HepG2 (cell line): ENCODE data around the gene PRKAG3. TPM values are rescaled to one million over a fixed set of nuclear protein-coding genes. Genes with fewer than 3 reads are reported as not detected.

Experiments
- BRD4 ChIP-seq: sonication (generic); formaldehyde crosslinking; IDR thresholded peaks from 2 replicates; pipeline ENCODE4 v1.4.0; 2020; ENCODE audit warnings: missing genetic modification reagents
- HMG20B ChIP-seq: conservative IDR thresholded peaks from 2 replicates; pipeline ENCODE4 v1.6.1; 2016; ENCODE audit warnings: missing genetic modification reagents, missing compliant biosample characterization
- HNRNPL ChIP-seq: fragments of 200-400 bp; formaldehyde crosslinking; IDR thresholded peaks from 2 replicates; pipeline ENCODE4 v1.6.1; 2017; ENCODE audit warnings: mild to moderate bottlenecking, low read depth, low read length
- IRX3 ChIP-seq: sonication (generic); formaldehyde crosslinking; IDR thresholded peaks from 2 replicates; pipeline ENCODE4 v1.8.1; 2023; ENCODE audit warnings: mild to moderate bottlenecking, low read depth, missing genetic modification reagents, borderline replicate concordance
- MLLT10 ChIP-seq: sonication (generic); formaldehyde crosslinking; IDR thresholded peaks from 2 replicates; pipeline ENCODE4 v1.4.0; 2020; ENCODE audit warnings: missing genetic modification reagents
- NFE2L2 ChIP-seq: fragments of 150-350 bp; IDR thresholded peaks from 2 replicates; pipeline ENCODE4 v1.6.1; 2014; ENCODE audit warnings: low read length
- NR1H2 ChIP-seq: sonication (generic); formaldehyde crosslinking; IDR thresholded peaks from 2 replicates; pipeline ENCODE4 v1.8.1; 2022; ENCODE audit warnings: low read depth, missing genetic modification reagents, borderline replicate concordance
- NR2F2 ChIP-seq: IDR thresholded peaks from 2 replicates; pipeline ENCODE4 v1.6.1; 2012; ENCODE audit warnings: low read depth, inconsistent platforms, borderline replicate concordance
- ONECUT2 ChIP-seq: sonication (generic); formaldehyde crosslinking; IDR thresholded peaks from 2 replicates; pipeline ENCODE4 v1.4.0; 2020; ENCODE audit warnings: missing genetic modification reagents
- PAWR ChIP-seq: sonication (generic); formaldehyde crosslinking; IDR thresholded peaks from 2 replicates; pipeline ENCODE4 v1.4.0; 2020; ENCODE audit warnings: missing genetic modification reagents, mild to moderate bottlenecking, borderline replicate concordance
- PRMT3 ChIP-seq: sonication (generic); formaldehyde crosslinking; IDR thresholded peaks from 2 replicates; pipeline ENCODE4 v1.8.1; 2022; ENCODE audit warnings: low read depth, mild to moderate bottlenecking, moderate library complexity, missing genetic modification reagents, borderline replicate concordance
- SNAPC2 ChIP-seq: sonication (generic); formaldehyde crosslinking; IDR thresholded peaks from 2 replicates; pipeline ENCODE4 v1.8.1; 2022; ENCODE audit warnings: mild to moderate bottlenecking, missing genetic modification reagents
- TBX2 ChIP-seq: sonication (generic); formaldehyde crosslinking; IDR thresholded peaks from 2 replicates; pipeline ENCODE4 v1.5.0; 2020; ENCODE audit warnings: missing genetic modification reagents, mild to moderate bottlenecking, borderline replicate concordance
- ZFP36L2 ChIP-seq: sonication (generic); formaldehyde crosslinking; IDR thresholded peaks from 2 replicates; pipeline ENCODE4 v1.4.0; 2020; ENCODE audit warnings: missing genetic modification reagents
- ZFP37 ChIP-seq: sonication (generic); formaldehyde crosslinking; IDR thresholded peaks from 2 replicates; pipeline ENCODE4 v1.4.0; 2020; ENCODE audit warnings: missing genetic modification reagents, borderline replicate concordance
- ZNF383 ChIP-seq: sonication (generic); formaldehyde crosslinking; IDR thresholded peaks from 2 replicates; pipeline ENCODE4 v1.4.0; 2020; ENCODE audit warnings: missing genetic modification reagents, mild to moderate bottlenecking, borderline replicate concordance
- ZNF484 ChIP-seq: sonication (generic); formaldehyde crosslinking; IDR thresholded peaks from 2 replicates; pipeline ENCODE4 v1.5.1; 2020; ENCODE audit warnings: mild to moderate bottlenecking, low read depth, missing genetic modification reagents, borderline replicate concordance
- polyA plus RNA-seq, 8 experiments: library from polyadenylated mRNA; depleted of rRNA in 3 of 8; stranded (reverse) in 7 of 8; unstranded in 1 of 8; fragments of >200 nt; fragmentation: Illumina TruSeq in 4 of 8; extraction: Trizol in 4 of 8; gene quantifications; 2 replicates each; pipeline versions ENCODE4 v1.2.1 to v1.2.3, GENCODE V29; 2011 to 2016; ENCODE audit warnings: low read depth in 4 of 8, missing spikeins in 1 of 8, mixed read lengths in 1 of 8; ENCODE audit not compliant: insufficient read depth in 1 of 8
- total RNA-seq, 5 experiments: library from RNA; depleted of rRNA; stranded (reverse); fragments of >200 nt; fragmentation: Illumina TruSeq; extraction: Trizol; gene quantifications; 2 replicates each; pipeline ENCODE4 v1.2.3, GENCODE V29; 2016; ENCODE audit warnings: low read depth in 1 of 5
- TF ChIP-seq, protein P1 (sequence below): sonication (generic); formaldehyde crosslinking; IDR thresholded peaks from 2 replicates; pipeline ENCODE4 v1.4.0; 2020; ENCODE audit warnings: low read depth, mild to moderate bottlenecking, missing genetic modification reagents
- TF ChIP-seq, protein P2 (sequence below): sonication (generic); formaldehyde crosslinking; IDR thresholded peaks from 2 replicates; pipeline ENCODE4 v1.5.1; 2020; ENCODE audit warnings: missing genetic modification reagents, mild to moderate bottlenecking, borderline replicate concordance
- TF ChIP-seq, protein P3 (sequence below): sonication (generic); formaldehyde crosslinking; IDR thresholded peaks from 2 replicates; pipeline ENCODE4 v1.5.0; 2020; ENCODE audit warnings: mild to moderate bottlenecking, missing genetic modification reagents
- TF ChIP-seq, protein P4 (sequence below): sonication (generic); formaldehyde crosslinking; IDR thresholded peaks from 2 replicates; pipeline ENCODE4 v1.4.0; 2020; ENCODE audit warnings: mild to moderate bottlenecking, missing genetic modification reagents
- TF ChIP-seq, protein P5 (sequence below): IDR thresholded peaks from 2 replicates; pipeline ENCODE4 v1.6.1; 2018; ENCODE audit warnings: missing genetic modification reagents

Gene PRKAG3
- total and polyA plus RNA-seq, 2 of the 13 experiments (the other 11 are each of a cell fraction or from before 2014, with no cell fraction given): not detected

DNA sequence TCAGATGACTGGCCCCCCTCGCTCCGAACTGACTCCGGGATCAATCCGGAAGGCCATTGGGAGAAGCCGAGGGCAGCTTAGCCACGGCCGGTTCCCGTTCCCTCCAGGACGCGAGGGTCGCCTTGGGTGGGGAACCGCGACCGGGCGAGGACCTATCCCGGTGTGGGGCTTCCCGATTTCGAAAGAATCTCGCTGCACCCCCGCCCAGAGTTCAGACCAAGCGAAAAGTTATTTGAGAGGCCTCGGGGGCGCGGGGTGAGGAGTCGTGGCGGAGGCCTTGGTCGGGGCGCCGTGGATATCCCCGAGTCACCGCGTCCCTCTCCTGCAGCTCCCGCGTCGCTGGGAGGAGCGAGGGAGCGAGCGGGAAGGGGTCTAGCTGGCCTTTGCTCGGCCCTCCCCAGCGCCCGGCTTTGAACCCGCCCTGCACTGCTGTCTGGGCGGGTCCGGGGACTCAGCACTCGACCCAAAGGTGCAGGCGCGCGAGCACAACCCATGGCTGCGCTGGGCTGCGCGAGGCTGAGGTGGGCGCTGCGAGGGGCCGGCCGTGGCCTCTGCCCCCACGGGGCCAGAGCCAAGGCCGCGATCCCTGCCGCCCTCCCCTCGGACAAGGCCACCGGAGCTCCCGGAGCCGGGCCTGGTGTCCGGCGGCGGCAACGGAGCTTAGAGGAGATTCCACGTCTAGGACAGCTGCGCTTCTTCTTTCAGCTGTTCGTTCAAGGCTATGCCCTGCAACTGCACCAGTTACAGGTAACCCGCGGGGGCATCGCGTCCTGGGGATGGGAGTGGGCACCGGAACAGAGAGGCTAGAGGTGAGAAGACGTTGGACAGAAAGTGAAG, 49.7 kb downstream of the PRKAG3 start, which contains the start of gene CYP27A1 (continued):
- TF ChIP-seq, protein P1, sequence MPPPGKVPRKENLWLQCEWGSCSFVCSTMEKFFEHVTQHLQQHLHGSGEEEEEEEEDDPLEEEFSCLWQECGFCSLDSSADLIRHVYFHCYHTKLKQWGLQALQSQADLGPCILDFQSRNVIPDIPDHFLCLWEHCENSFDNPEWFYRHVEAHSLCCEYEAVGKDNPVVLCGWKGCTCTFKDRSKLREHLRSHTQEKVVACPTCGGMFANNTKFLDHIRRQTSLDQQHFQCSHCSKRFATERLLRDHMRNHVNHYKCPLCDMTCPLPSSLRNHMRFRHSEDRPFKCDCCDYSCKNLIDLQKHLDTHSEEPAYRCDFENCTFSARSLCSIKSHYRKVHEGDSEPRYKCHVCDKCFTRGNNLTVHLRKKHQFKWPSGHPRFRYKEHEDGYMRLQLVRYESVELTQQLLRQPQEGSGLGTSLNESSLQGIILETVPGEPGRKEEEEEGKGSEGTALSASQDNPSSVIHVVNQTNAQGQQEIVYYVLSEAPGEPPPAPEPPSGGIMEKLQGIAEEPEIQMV: peak; percentile 93
- no peak for TF ChIP-seq ZFP36L2 (CRISPR knock-in tag)
- TF ChIP-seq NR2F2: no peak; the same call in 1 of the 2 replicates
- no peak; the same call in 1 of the 2 replicates for TF ChIP-seq ZNF484
- peak; percentile 98 for TF ChIP-seq BRD4 (CRISPR knock-in tag)
- no peak for TF ChIP-seq NFE2L2
- 0 out of 2 replicates have a peak, but pooled peaks have one; percentile 50 for TF ChIP-seq SNAPC2 (CRISPR knock-in tag)
- TF ChIP-seq, protein P2, sequence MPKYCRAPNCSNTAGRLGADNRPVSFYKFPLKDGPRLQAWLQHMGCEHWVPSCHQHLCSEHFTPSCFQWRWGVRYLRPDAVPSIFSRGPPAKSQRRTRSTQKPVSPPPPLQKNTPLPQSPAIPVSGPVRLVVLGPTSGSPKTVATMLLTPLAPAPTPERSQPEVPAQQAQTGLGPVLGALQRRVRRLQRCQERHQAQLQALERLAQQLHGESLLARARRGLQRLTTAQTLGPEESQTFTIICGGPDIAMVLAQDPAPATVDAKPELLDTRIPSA (CRISPR knock-in tag): no peak
- TF ChIP-seq, protein P3, sequence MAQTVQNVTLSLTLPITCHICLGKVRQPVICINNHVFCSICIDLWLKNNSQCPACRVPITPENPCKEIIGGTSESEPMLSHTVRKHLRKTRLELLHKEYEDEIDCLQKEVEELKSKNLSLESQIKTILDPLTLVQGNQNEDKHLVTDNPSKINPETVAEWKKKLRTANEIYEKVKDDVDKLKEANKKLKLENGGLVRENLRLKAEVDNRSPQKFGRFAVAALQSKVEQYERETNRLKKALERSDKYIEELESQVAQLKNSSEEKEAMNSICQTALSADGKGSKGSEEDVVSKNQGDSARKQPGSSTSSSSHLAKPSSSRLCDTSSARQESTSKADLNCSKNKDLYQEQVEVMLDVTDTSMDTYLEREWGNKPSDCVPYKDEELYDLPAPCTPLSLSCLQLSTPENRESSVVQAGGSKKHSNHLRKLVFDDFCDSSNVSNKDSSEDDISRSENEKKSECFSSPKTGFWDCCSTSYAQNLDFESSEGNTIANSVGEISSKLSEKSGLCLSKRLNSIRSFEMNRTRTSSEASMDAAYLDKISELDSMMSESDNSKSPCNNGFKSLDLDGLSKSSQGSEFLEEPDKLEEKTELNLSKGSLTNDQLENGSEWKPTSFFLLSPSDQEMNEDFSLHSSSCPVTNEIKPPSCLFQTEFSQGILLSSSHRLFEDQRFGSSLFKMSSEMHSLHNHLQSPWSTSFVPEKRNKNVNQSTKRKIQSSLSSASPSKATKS (CRISPR knock-in tag): no peak
- TF ChIP-seq, protein P4, sequence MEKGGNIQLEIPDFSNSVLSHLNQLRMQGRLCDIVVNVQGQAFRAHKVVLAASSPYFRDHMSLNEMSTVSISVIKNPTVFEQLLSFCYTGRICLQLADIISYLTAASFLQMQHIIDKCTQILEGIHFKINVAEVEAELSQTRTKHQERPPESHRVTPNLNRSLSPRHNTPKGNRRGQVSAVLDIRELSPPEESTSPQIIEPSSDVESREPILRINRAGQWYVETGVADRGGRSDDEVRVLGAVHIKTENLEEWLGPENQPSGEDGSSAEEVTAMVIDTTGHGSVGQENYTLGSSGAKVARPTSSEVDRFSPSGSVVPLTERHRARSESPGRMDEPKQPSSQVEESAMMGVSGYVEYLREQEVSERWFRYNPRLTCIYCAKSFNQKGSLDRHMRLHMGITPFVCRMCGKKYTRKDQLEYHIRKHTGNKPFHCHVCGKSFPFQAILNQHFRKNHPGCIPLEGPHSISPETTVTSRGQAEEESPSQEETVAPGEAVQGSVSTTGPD (CRISPR knock-in tag): no peak
- peak; percentile 100 for TF ChIP-seq ZNF383 (CRISPR knock-in tag)
- TF ChIP-seq MLLT10 (CRISPR knock-in tag): no peak
- TF ChIP-seq ONECUT2: no peak
- peak; percentile 93; the same call in 1 of the 2 replicates for TF ChIP-seq TBX2
- TF ChIP-seq PRMT3 (CRISPR knock-in tag): peak; percentile 90; the same call in 1 of the 2 replicates
- no peak for TF ChIP-seq ZFP37
- no peak for TF ChIP-seq HMG20B (CRISPR knock-in tag)
- peak; percentile 72; the same call in 1 of the 2 replicates for TF ChIP-seq IRX3
- TF ChIP-seq NR1H2: 0 out of 2 replicates have a peak, but pooled peaks have one; percentile 2
- TF ChIP-seq, protein P5, sequence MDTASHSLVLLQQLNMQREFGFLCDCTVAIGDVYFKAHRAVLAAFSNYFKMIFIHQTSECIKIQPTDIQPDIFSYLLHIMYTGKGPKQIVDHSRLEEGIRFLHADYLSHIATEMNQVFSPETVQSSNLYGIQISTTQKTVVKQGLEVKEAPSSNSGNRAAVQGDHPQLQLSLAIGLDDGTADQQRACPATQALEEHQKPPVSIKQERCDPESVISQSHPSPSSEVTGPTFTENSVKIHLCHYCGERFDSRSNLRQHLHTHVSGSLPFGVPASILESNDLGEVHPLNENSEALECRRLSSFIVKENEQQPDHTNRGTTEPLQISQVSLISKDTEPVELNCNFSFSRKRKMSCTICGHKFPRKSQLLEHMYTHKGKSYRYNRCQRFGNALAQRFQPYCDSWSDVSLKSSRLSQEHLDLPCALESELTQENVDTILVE: no peak; the same call in 1 of the 2 replicates
- TF ChIP-seq PAWR (CRISPR knock-in tag): no peak
- peak; percentile 81; the same call in 1 of the 2 replicates for TF ChIP-seq HNRNPL
